Measurements from ENCODE around the gene SCN8A. TPM values are rescaled to one million over a fixed set of nuclear protein-coding genes. Genes with fewer than 3 reads are reported as not detected.

SCN8A gene
- total and polyA plus RNA-seq, 7 donors: 0.03 to 0.44 (median 0.08) TPM

GRCh38 chr12:51836827-51837173, 245.8 kb downstream of the SCN8A start:
- H3K27ac ChIP-seq: no peak overlapping the region
- WGBS, 3 donors: 76 to 85% (median 83%) methylated on average over 5 to 6 of the region's 6 CpGs
- DNase-seq (no peak), ATAC-seq (no peak)
- no peaks in the 10 kb centered on the region for H3K36me3 ChIP-seq (ENCODE audit: insufficient read depth in 1 of 2, low read depth in 1 of 2)
- no peaks in the 10 kb centered on the region for H3K4me1 ChIP-seq
- no peaks in the 10 kb centered on the region for H3K9me3 ChIP-seq
- intact Hi-C loops (cut with DNase I): no loop called here
- H3K4me3 ChIP-seq: no peak overlapping the region
- TF ChIP-seq CTCF (IDR thresholded peaks at IDR 0.05): no peak
- H3K27me3 ChIP-seq (ENCODE audit: insufficient read depth in 3 of 3, low read length in 2 of 3): peaks cover 0 to 17% (median 1%) of the 10 kb centered on the region in 3 donors

- no peaks in the 10 kb centered on the region for H3K36me3 ChIP-seq (ENCODE audit: insufficient read depth in 1 of 2, low read depth in 1 of 2)
- TF ChIP-seq CTCF (IDR thresholded peaks at IDR 0.05): no peak
- intact Hi-C loops (cut with DNase I): no loop called here
- H3K27me3 ChIP-seq (ENCODE audit: insufficient read depth in 3 of 3, low read length in 2 of 3): peaks cover 0 to 12% (median 1%) of the 10 kb centered on the region in 3 donors
- no peak overlapping the region for H3K4me3 ChIP-seq
- WGBS, 3 donors: 65 to 80% (median 71%) methylated on average over 7 of the region's 7 CpGs
- no peaks in the 10 kb centered on the region for H3K4me1 ChIP-seq
- ATAC-seq: no peak
- no peaks in the 10 kb centered on the region for H3K9me3 ChIP-seq
- no peak for DNase-seq
- H3K27ac ChIP-seq: no peak overlapping the region
Measured at GRCh38 chr12:51837286-51837685, 246.3 kb downstream of the SCN8A start.

DNA sequence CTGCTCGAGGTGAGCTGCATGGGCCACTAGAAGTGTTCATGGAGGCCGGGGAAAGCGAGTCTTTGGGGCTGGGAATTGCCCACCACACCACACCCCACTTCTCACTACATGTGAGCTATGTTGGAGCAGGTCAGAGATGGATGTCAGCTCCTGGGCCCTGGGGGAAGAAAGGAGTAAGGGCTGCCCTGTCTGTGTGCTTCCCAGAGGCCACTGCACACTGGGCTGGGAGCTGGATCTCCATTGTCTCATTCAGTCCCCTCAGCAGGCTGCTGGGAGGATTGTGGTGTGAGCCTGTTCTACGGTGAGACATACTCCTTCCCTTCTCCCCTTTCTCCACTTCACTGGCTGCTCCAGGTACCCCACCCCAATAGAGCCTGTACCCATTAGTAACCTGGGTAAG, 247.0 kb downstream of the SCN8A start:
- H3K27ac ChIP-seq: no peak overlapping the region
- no peak for DNase-seq
- 78 to 86% (median 79%) methylated on average over 4 of the region's 4 CpGs for WGBS, 3 donors
- no peak for ATAC-seq
- no peaks in the 10 kb centered on the region for H3K36me3 ChIP-seq (ENCODE audit: insufficient read depth in 1 of 2, low read depth in 1 of 2)
- H3K4me3 ChIP-seq: no peak overlapping the region
- no peak for TF ChIP-seq CTCF (IDR thresholded peaks at IDR 0.05)
- no peaks in the 10 kb centered on the region for H3K4me1 ChIP-seq
- peaks cover 0 to 10% (median 1%) of the 10 kb centered on the region in 3 donors for H3K27me3 ChIP-seq (ENCODE audit: insufficient read depth in 3 of 3, low read length in 2 of 3)
- no peaks in the 10 kb centered on the region for H3K9me3 ChIP-seq
- intact Hi-C loops (cut with DNase I): no loop called here

DNA sequence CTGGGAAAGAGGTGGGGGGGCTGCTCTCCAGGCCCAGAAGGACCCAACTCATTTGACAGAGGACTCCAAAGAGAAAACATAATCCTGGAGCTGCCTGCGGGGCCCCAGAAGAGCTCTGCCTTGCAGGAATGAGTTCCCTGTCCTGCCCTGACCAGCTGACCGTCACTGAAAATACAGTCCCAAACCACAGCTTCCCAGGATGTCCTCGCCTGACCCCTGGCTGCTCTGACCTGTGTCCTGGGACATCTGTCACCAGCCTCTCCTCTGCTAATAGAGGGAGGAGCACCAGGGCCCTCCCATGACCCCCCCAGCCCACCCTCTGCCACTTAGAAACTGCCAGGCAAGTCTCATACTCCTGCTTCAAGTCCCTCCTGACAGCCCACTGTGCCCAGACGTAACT, 247.7 kb downstream of the SCN8A start:
- intact Hi-C loops (cut with DNase I): no loop called here

More for the DNA sequence above, 247.7 kb downstream of the SCN8A start:
- Histone ChIP-seq H3K4me1 (no peaks in the 10 kb centered on the region), H3K36me3 (ENCODE audit: insufficient read depth in 1 of 2, low read depth in 1 of 2) (no peaks in the 10 kb centered on the region), H3K27me3 (ENCODE audit: insufficient read depth in 3 of 3, low read length in 2 of 3) (peaks cover 0 to 5% (median 1%) of the 10 kb centered on the region in 3 donors), H3K4me3 (no peak overlapping the region), H3K27ac (no peak overlapping the region), H3K9me3 (no peaks in the 10 kb centered on the region)
- ATAC-seq: peak in 2 of 4 donors; percentile 27 to 39
- no peak for DNase-seq
- WGBS, 3 donors: 30 to 33% (median 33%) methylated on average over 4 of the region's 4 CpGs
- no peak for TF ChIP-seq CTCF (IDR thresholded peaks at IDR 0.05)

Data from psoas muscle (tissue), 8 donors.